HPDE6-E6E7 (cell line): ENCODE results near the gene LUC7L2.
A peak's percentile ranks its signal among the peaks of the same experiment; 100 is the strongest.
"Not testable (repeated sequence)": the region's sequence is repeated elsewhere in the genome, so short reads cannot be mapped to it uniquely, and the experiment has no call there.

Experiments
- DNase-seq: peaks from one replicate; pipeline ENCODE4 v3.0.0; 2011; ENCODE audit warnings: missing footprints; ENCODE audit errors: extremely low spot score

Gene LUC7L2

DNA sequence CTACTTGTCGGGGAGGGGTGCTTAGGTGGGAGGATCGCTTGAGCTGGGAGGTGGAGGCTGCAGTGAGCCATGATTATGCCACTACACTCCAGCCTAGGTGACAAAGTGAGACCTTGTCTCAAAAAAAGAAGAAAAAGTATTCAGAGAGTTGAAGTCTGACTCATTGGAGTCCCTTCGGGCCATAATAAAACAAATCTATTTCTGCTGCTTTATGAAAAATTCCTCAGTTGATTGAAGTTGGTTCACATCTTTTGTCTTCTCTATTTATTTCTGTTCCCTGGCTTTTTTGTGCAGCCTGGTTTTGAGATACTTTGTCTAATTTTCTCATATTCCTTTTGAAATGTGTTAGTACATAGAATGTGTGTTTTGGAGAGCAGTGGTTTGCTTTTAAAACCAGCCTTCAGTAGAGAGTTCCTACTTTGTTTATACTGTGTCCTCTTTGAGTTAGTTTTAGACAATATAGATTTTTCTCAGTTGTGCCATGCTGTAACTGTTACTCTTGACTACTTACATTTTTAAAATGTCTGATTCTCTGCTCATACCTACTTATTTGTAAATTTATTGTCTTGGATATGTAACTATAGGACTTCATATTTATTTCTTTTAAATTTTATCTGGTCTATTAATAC is 36.7 kb downstream of the LUC7L2 start:
- DNase-seq: no peak

DNA sequence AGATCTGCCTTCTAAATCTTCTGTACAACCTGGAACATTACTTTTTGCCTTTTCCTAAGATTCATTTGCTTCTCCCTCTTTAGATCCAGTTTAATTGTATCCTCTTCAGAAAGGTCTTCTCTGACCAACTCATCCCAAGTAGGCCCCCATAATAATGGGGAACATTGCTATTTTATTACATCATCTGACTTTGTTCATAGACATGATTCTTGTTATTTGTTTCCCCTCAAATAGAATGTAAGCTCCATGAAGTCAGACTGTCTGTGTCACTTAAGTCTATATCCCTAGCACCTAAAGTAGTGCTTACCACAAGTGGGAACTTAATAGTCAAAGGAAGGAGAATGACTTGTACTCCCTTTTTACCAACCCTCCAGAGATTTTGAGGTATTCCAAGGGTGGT is 37.5 kb downstream of the LUC7L2 start:
- DNase-seq: no peak

DNA sequence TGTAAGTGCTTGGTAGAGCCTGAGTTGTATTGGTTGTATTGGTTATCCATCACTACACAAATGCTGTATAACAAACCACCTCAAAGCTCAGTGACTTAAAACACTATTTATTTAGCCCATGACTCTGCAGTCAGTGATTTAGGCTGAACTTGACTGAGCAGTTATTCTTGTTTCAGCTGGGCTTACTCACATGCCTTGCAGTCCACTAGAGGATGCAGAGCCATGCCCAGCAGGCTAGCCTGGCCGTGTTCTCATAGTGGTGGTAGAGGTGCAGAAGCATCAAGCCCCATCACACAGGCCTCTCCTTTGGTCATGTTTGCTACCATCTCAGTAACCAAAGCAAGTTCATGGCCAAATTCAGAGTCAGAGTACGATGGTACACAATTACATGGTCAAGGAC is 43.9 kb downstream of the LUC7L2 start:
- peak; percentile 9 for DNase-seq

DNA sequence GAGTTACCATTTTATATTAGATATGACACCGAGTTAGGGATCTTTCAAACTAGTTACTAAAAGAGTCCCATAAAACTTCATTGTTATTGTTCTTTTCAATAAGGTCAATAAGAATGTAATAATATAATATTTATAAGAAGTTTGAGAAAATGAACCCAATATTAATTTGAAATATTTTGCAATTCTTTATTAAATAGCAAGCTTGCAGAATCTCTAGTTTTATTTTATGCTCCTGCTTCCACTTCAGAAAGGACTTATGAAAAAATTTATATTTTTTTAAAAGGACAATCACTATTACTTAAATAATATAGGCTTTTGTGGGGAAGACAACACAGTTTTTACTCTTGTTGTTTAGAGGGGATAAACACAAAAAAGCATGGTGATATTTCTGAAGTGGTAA is 47.9 kb downstream of the LUC7L2 start:
- no peak for DNase-seq

DNA sequence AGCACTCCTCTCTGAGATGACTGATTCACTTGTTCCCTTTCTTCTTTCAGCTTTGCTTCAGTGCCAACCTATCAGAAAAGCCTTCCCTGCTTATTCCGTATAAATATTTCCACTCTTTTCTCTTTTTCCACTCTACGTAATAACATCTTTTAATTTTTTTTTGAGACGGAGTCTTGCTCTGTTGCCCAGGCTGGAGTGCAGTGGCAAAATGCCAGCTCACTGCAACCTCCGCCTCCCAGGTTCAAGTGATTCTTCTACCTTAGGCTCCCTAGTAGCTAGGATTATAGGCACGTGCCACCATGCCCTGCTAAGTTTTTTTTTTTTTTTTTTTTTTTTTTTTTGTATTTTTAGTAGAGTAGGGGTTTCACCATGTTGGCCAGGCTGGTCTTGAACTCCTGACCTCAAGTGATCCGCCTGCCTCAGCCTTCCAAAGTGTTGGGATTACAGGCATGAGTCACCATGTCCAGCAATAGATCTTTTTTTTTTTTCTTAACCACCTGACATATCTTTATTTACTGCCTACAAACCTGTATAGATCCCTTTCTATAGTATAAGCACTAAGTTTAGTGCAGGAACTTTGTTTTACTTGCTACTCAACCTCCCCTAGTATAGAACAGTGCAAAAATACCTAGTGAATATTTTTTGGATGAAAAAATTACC is 55.2 kb downstream of the LUC7L2 start:
- not testable (repeated sequence) for DNase-seq

DNA sequence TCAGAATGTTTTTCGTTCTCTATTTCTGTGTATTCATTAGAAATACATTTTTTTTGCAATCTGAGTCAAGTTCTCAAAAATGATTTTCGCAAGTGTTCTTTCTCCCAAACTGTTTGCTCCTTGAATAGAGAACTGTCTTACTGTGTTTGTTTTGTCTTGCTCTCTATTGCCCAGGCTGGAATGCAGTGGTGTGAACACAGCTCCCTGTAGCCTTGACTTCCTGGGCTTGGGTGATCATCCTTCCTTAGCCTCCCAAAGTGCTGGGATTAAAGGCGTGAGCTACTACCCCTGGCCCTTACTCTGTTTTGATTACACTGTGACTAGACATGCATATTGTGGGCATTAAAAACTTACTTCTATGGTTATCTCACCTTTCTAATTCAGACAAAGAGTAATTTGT is 56.7 kb downstream of the LUC7L2 start:
- no peak for DNase-seq

DNA sequence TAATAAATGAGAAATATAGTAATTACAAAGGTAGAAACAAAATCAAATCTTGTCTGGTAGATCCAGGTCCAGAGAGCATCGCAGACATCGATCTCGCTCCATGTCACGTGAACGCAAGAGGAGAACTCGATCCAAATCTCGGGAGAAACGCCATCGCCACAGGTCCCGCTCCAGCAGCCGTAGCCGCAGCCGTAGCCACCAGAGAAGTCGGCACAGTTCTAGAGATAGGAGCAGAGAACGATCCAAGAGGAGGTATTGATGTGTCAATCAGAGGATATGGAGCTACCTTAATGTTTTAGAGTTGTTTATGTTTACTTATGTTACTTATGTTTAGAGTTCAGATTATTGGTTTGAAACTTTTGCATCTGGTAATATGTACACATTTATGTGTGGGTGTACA is 57.8 kb downstream of the LUC7L2 start:
- no peak for DNase-seq

DNA sequence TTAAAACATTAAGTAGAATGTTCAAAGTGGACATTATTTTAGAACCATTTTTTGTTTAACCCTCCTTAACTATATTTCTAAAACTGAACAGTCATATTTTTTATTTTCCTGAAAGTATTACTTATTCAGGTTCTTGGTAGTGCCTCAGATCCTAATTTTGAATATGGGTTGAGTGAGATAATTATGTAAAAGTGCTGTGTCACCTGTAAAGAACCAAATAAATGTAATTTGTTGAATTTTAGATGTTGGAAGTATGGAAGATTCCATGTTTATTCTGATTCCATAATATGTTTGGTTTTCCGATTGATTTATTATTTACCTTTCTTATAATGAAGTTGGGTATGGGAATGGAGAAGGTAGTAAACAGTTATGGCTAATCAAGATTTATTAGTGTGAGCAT is 61.4 kb downstream of the LUC7L2 start:
- no peak for DNase-seq

DNA sequence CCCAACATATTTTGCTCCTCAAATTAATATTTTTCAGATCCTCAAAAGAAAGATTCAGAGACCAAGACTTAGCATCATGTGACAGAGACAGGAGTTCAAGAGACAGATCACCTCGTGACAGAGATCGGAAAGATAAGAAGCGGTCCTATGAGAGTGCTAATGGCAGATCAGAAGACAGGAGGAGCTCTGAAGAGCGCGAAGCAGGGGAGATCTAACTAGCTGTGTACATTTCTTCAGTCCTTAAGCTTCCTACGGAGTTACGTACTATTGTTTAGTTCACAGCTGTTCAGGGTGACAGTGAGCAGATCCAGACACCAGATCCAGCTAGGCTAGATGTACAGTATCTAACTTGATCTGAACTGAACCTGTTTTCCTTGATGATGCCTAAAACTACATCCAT is 62.4 kb downstream of the LUC7L2 start:
- DNase-seq: no peak

DNA sequence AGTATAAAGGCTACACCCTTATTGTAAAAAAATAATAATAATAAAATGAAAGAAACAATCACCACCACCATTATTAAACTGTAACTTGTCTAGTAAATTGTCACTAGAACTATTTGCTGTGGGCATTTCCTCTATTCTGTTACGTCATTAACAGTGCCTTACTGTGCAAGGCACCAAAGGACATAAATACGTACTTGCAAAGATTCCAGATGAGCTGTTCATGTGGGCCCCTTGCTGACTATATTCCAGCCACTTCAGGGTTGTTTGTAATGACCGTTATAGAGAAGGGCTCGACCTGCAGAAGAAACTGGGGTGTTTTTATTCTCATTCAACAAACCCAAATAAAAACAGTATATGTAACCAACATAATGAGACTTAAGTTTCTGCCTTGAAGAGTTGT is 63.4 kb downstream of the LUC7L2 start:
- no peak for DNase-seq

DNA sequence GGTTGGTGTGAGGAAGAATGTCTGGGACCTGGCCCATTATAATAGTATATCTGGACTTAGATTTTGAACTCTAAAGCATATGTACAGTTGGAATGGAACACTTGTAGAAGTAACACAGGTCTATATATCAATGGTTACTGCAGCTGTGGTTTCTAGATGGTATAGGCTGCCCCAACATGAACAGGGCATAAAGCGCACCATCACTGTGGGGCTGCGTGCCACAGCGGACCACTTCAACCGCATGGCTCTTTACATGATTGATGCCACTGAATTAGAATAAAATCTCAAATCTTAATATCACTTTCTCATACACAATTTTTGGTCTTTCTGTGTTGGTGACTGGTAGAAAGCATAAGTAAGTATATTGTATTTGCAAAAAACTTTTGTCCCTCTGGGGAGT is 64.3 kb downstream of the LUC7L2 start:
- no peak for DNase-seq

DNA sequence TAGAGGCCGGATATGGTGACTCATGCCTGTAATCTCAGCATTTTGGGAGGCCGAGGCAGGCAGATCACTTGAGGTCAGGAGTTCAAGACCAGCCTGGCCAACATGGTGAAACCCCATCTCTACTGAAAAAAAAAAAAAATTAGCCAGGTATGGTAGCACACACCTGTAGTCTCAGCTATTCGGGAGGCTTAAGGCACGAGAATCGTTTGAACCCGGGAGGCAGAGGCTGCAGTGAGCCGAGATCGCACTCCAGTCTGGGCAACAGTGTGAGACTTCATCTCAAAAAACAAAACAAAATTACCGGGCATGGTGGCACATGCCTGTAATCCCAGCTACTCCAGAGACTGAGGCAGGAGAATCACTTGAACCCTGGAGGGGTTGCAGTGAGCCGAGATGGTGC is 66.0 kb downstream of the LUC7L2 start:
- DNase-seq: not testable (repeated sequence)

DNA sequence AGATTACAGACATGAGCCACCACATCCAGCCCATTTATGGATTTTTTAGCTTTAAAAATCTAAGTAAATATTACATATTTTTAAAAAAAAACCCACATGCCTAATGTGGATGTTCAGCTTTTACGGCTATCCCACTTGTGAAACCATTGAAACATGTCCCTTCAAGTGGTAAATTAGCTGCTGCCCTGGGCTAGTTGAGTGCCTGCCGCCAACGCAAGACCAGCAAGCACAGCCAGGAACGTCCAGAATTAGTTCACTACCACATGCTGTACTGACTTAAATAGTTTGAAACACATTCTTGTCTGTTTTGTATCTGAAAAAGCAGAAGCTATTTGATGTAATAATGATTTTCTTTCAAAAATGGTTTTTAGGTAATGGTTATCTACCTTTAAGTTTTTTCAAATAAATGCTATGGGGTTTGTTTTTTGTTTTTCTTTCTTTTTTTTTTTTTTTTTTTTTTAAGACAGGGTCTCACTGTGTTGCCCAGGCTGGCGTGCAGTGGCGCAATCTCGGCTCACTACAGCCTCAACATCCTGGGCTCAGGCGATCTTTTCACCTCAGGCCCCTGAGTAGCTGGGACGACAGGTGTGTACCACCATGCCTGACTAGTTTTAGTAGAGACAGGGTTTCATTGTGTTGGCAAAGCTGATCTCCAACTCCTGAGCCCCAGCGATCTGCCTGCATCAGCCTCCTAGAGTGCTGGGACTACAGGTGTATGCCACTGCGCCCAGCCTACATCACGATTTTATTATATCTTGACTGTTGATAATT is 66.7 kb downstream of the LUC7L2 start:
- DNase-seq: no peak

DNA sequence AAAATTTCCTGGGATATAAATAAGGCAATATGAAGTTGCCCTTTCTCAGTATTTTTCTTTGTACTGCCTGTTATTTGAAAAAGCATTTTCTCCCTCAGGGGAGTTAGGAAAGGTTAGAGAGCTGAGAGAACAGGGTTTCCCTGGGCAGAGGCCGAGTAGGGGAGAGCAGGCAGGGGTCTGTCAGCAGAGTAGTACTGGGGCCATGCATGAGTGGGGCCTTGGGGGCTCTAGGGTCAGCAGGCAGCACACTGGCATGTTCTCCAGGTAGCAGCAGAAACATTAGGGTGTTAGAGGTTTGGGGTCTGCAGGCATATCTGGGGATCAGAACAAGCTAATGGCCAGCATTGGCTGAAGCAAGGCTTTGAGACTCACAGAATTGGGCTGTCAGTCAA is 67.3 kb downstream of the LUC7L2 start:
- no peak for DNase-seq

DNA sequence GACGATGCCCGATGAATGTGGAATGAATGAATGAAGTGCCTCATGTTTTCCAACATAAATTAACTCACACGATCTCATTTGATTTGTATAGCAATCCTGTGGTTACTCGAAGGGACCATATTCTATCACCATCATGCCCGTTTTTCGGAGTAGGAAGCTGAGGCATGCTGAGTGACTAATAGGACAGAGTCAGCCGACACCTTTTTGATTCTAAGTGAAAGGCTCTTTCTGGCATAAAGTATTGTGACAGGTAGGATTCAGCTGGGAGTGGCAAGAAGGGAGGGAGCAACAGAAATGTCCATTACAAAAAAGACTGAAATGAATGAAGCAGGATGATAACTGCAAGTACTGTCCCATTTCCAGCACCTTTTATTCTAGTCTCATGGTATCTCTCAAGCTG is 68.1 kb downstream of the LUC7L2 start:
- no peak for DNase-seq

DNA sequence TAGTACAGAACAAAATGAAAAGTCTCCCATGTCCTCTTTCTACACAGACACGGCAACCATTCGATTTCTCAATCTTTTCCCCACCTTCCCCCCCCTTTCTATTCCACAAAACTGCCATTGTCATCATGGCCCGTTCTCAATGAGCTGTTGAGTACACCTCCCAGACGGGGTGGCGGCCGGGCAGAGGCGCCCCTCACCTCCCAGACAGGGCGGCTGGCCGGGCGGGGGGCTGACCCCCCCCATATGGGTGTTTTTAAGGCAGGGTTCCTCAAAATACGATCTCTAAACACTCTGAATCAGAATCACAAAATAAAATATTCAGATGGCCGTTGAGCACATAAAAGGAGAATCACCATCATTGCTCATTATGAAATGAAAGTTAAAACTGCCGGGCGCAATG is 70.0 kb downstream of the LUC7L2 start:
- DNase-seq: not testable (repeated sequence)

DNA sequence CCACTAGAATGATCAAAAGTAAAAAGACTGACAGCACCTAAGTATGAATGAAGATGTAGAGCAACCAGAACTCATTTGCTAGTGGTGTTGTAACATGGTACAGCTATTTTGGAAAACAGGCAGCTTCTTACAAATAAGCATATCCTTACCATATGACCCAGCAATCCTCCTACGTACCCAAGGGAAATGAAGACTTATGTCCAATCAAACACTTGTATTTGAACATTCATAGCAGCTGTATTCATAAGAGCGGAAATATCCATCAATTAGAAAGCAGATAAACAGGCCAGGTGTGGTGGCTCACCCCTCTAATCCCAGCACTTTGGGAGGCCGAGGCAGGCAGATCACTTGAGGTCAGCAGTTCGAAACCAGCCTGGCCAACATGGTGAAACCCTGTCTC is 70.7 kb downstream of the LUC7L2 start:
- no peak for DNase-seq

DNA sequence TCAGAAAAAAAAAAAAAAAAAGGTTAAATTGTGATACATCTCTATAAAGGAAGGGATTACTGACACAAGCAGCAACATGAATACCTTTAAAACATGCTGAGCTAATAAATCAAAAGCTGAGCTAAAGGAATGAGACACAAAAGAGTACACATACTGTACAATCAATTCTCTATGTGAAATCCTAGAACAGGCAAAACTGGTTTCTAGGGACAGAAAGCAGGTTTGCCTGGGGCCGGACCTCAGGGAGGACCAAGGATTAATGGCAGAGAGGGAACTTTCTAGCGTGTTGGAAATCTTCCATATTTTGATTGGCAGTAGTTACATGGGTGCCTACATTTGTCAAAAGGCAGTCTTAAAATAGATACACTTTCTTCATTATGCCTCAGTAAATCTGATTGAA is 71.3 kb downstream of the LUC7L2 start:
- peak; percentile 59 for DNase-seq

DNA sequence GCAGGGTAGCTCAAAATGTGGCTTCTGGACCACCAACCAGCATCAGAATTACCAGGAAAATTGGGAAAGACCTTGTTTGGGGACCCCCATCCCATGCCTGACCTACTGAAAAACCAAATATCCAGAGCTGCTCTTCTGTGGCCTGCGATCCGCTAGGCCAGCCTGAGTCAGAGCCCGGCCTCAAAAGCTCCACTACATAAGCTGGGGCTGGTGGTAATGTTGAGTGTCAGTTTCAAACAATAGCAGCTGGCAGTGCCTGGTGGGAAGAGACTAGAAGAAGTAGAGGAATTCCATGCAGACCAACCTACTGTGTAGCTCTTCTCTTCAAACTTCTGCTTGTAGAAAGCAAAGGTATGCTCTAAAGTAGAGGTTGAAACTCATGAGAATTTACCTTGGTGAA is 71.8 kb downstream of the LUC7L2 start:
- DNase-seq: no peak

DNA sequence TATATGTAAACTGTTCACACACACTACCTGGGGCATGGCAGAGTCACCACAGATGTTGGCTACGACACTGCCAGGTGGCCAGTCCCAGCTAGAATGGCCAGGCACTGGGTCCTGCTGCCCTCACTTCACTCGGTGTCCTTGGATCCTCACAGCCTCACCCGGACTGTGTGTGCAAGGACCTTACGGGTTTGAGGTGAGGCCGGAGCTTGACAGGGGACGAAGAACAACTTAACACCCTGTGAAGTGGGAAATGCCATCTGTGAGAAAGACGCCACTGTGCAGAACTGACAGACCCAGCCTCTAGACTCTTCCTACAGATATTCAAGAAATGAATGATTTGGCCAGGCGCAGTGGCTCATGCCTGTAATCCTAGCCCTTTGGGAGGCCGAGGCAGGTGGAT is 77.1 kb downstream of the LUC7L2 start:
- DNase-seq: no peak

DNA sequence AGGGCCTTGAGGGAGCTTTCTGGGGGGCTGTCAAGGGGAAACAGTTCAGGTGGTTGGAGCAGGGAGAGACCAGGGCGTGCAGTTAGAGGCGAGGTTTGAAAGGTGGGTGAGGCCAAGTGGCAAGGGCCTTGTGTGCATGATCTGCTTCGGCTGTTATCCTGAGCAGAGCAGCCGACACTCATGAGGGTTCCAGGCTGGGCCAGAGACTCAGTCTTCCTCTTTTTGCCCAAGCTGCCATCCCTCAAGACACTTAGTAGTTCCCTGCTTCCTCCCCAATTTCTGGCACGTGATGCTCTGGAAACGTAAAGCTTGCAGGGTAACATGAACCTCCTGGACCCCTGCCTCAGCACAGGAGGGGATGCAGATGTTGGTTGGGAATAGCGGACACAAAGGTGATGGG is 79.7 kb downstream of the LUC7L2 start:
- DNase-seq: no peak

DNA sequence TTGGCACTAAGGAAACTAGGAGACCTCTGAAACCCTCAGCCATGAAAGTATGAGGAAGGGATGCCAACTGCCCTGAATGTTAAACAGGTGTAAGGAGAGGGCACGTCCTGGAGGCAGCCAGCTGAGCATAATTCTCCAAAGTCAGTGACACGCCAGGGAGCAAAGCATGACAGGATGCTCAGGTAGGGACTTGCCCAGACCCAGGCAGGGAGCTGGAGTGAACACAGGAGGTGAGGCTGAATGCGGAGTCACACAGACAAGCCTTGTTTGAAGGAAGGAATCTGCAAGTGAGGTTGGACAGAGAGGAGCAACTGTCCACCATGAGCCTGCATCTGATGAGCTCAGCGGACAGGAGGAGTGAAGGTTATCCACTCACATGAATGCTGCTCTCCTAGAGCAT is 82.3 kb downstream of the LUC7L2 start:
- DNase-seq: peak; percentile 77
